Tibial artery (tissue), 4 donors: ENCODE results near the gene MFRP.

ENCODE experiments used
- DNase-seq, 2 donors: peaks; one replicate each; pipeline ENCODE4 v3.0.0-alpha.2; 2019
- H3K27ac ChIP-seq, 2 donors: fragments of 200-600 bp; sonication (generic) in 1 of 2; 1 replicate in 1 of 2; 2 replicates in 1 of 2; pipeline ENCODE4 v1.5.1; 2018 to 2019; ENCODE audit warnings: mild to moderate bottlenecking in 1 of 2
- H3K27me3 ChIP-seq, 2 donors: fragments of 200-600 bp; sonication (generic) in 1 of 2; one replicate each; pipeline versions ENCODE4 v1.5.1 to v1.6.0; 2016 to 2019
- H3K36me3 ChIP-seq, 3 donors: fragments of 200-600 bp; sonication (generic) in 2 of 3; one replicate each; pipeline ENCODE4 v1.5.1; 2016 to 2019; ENCODE audit warnings: mild to moderate bottlenecking in 2 of 3
- H3K4me1 ChIP-seq, 4 donors: fragments of 200-600 bp; sonication (generic) in 2 of 4; 1 replicate in 3 of 4; 2 replicates in 1 of 4; pipeline ENCODE4 v1.5.1; 2016 to 2019
- H3K4me3 ChIP-seq, 2 donors: fragments of 200-600 bp; sonication (generic) in 1 of 2; 1 replicate in 1 of 2; 2 replicates in 1 of 2; pipeline ENCODE4 v1.5.1; 2018 to 2019; ENCODE audit warnings: mild to moderate bottlenecking in 2 of 2
- H3K9me3 ChIP-seq, 3 donors: fragments of 200-600 bp; sonication (generic) in 1 of 3; one replicate each; pipeline ENCODE4 v1.5.1; 2016 to 2019
- CTCF ChIP-seq, 2 experiments: fragments of 200-600 bp in 1 of 2; fragments of 450-650 bp in 1 of 2; IDR thresholded peaks; one replicate each; pipeline ENCODE4 v1.5.1; 2017 to 2019; ENCODE audit warnings: antibody characterized with exemption in 2 of 2, mild to moderate bottlenecking in 1 of 2, moderate library complexity in 1 of 2
- intact Hi-C: fragments of 100-400 bp; cut with DNase I; formaldehyde crosslinking; loops from one replicate; pipeline ENCODE4 v1.15.0; 2023; ENCODE audit warnings: low total_unique reads

Gene MFRP

GRCh38 chr11:119362741-119363080, 16.2 kb upstream of the MFRP start:
- intact Hi-C loops: no loop called here
- no peak for DNase-seq
- peaks cover 3 to 73% (median 57%) of the 10 kb centered on the region in 4 donors for H3K4me1 ChIP-seq
- H3K27ac ChIP-seq: peak overlapping the region; percentile 78 to 84
- H3K4me3 ChIP-seq: peak overlapping the region; percentile 56 to 58
- TF ChIP-seq CTCF (IDR thresholded peaks at IDR 0.05): no peak
- no peaks in the 10 kb centered on the region for H3K9me3 ChIP-seq
- H3K36me3 ChIP-seq: peaks cover 0 to 21% (median 6%) of the 10 kb centered on the region in 3 donors
- H3K27me3 ChIP-seq: no peaks in the 10 kb centered on the region

GRCh38 chr11:119361941-119362725, 15.6 kb upstream of the MFRP start:
- intact Hi-C loops: no loop called here
- DNase-seq: no peak

GRCh38 chr11:119361056-119361787, 14.7 kb upstream of the MFRP start:
- peaks cover 3 to 67% (median 57%) of the 10 kb centered on the region in 4 donors for H3K4me1 ChIP-seq
- H3K36me3 ChIP-seq: peaks cover 0 to 23% (median 6%) of the 10 kb centered on the region in 3 donors
- intact Hi-C loops: no loop called here
- DNase-seq: peak; percentile 74 to 93
- H3K9me3 ChIP-seq: no peaks in the 10 kb centered on the region
- TF ChIP-seq CTCF (IDR thresholded peaks at IDR 0.05): peak in 1 of 2 experiments; percentile 4
- H3K4me3 ChIP-seq: peak overlapping the region in 1 of 2 donors; percentile 56
- H3K27me3 ChIP-seq: no peaks in the 10 kb centered on the region
- H3K27ac ChIP-seq: peak overlapping the region; percentile 78 to 84

More at GRCh38 chr11:119361941-119362725, 15.6 kb upstream of the MFRP start:
- no peaks in the 10 kb centered on the region for H3K9me3 ChIP-seq
- peak overlapping the region; percentile 56 to 58 for H3K4me3 ChIP-seq
- H3K4me1 ChIP-seq: peaks cover 3 to 68% (median 53%) of the 10 kb centered on the region in 4 donors
- no peaks in the 10 kb centered on the region for H3K27me3 ChIP-seq
- peaks cover 0 to 23% (median 6%) of the 10 kb centered on the region in 3 donors for H3K36me3 ChIP-seq
- H3K27ac ChIP-seq: peak overlapping the region; percentile 78 to 84
- no peak for TF ChIP-seq CTCF (IDR thresholded peaks at IDR 0.05)

GRCh38 chr11:119359365-119360214, 13.1 kb upstream of the MFRP start:
- Histone ChIP-seq H3K27ac (no peak overlapping the region), H3K36me3 (peaks cover 0 to 23% (median 6%) of the 10 kb centered on the region in 3 donors), H3K27me3 (no peaks in the 10 kb centered on the region), H3K4me1 (peaks cover 3 to 55% (median 47%) of the 10 kb centered on the region in 4 donors), H3K4me3 (no peak overlapping the region), H3K9me3 (no peaks in the 10 kb centered on the region)
- no peak for TF ChIP-seq CTCF (IDR thresholded peaks at IDR 0.05)
- intact Hi-C loops: no loop called here
- DNase-seq: no peak

GRCh38 chr11:119357074-119357473, 10.6 kb upstream of the MFRP start:
- no peak for TF ChIP-seq CTCF (IDR thresholded peaks at IDR 0.05)
- peak overlapping the region; percentile 42 to 55 for H3K4me3 ChIP-seq
- peak overlapping the region; percentile 54 to 63 for H3K27ac ChIP-seq
- intact Hi-C loops: loop anchor here (2.0 kb wide), 1 partner anchor 18 kb away; no protein-coding TSS in a partner anchor
- no peaks in the 10 kb centered on the region for H3K27me3 ChIP-seq
- no peak for DNase-seq
- H3K4me1 ChIP-seq: peaks cover 3 to 30% (median 24%) of the 10 kb centered on the region in 4 donors
- H3K9me3 ChIP-seq: no peaks in the 10 kb centered on the region
- H3K36me3 ChIP-seq: peaks cover 0 to 23% (median 6%) of the 10 kb centered on the region in 3 donors
